ENCODE results near the gene SLC22A17.

DNA sequence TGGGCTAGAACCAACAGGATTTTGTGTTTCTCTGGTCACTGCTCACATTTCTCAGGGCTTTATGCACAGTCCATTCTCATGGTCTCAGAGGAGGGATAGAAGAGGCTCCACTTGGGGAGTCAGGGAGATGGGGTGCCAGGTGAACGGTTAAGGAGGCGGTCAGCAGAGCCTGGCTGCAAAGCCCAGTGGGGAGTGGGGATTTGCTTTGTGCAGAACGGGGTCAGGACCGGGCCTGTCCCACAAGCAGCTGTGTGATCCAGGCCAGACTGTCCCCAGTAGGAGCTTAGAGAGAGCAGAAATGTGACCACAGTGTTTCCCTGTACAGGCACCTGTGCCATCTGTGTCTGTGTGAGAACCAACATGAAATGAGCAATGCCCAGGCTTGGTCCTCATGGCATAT, 28.3 kb upstream of the SLC22A17 start:
- TF ChIP-seq, protein P1, sequence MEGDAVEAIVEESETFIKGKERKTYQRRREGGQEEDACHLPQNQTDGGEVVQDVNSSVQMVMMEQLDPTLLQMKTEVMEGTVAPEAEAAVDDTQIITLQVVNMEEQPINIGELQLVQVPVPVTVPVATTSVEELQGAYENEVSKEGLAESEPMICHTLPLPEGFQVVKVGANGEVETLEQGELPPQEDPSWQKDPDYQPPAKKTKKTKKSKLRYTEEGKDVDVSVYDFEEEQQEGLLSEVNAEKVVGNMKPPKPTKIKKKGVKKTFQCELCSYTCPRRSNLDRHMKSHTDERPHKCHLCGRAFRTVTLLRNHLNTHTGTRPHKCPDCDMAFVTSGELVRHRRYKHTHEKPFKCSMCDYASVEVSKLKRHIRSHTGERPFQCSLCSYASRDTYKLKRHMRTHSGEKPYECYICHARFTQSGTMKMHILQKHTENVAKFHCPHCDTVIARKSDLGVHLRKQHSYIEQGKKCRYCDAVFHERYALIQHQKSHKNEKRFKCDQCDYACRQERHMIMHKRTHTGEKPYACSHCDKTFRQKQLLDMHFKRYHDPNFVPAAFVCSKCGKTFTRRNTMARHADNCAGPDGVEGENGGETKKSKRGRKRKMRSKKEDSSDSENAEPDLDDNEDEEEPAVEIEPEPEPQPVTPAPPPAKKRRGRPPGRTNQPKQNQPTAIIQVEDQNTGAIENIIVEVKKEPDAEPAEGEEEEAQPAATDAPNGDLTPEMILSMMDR (IDR thresholded peaks at IDR 0.05; ENCODE audit: poor library complexity) = no peak
- no peak for TF ChIP-seq EZH2 (IDR thresholded peaks at IDR 0.05; ENCODE audit: borderline replicate concordance)

Measured in hepatocyte (in vitro differentiated cells).